Adipocyte (in vitro differentiated cells): ENCODE results near the gene CALML5.

Experiments used
- DNase-seq: peaks from one replicate; pipeline ENCODE4 v3.0.0-alpha.2; 2015; ENCODE audit warnings: low read depth
- H3K27me3 ChIP-seq: replicated peaks from 2 replicates; pipeline ENCODE4 v1.7.0; 2013; ENCODE audit warnings: mild to moderate bottlenecking, low read length, moderate library complexity; ENCODE audit not compliant: control insufficient read depth, insufficient read depth
- H3K36me3 ChIP-seq: 2 replicates; pipeline ENCODE4 v1.7.0; 2013; ENCODE audit warnings: low read length, mild to moderate bottlenecking, moderate library complexity; ENCODE audit not compliant: control insufficient read depth, insufficient read depth, severe bottlenecking
- H3K4me1 ChIP-seq: 2 replicates; pipeline ENCODE4 v1.7.0; 2013; ENCODE audit warnings: mild to moderate bottlenecking, low read length, moderate library complexity; ENCODE audit not compliant: control insufficient read depth, insufficient read depth
- H3K4me3 ChIP-seq: 2 replicates; pipeline ENCODE4 v1.7.0; 2013; ENCODE audit warnings: mild to moderate bottlenecking, low read length, moderate library complexity
- H3K9ac ChIP-seq: 2 replicates; pipeline ENCODE4 v1.7.0; 2013; ENCODE audit warnings: mild to moderate bottlenecking, low read length, moderate library complexity
- H3K9me3 ChIP-seq: 2 replicates; pipeline ENCODE4 v1.7.0; 2013; ENCODE audit warnings: mild to moderate bottlenecking, low read length, moderate library complexity; ENCODE audit not compliant: control insufficient read depth

CALML5 gene

GRCh38 chr10:5496261-5497250 is 2.8 kb downstream of the CALML5 start:
- Histone ChIP-seq H3K4me1 (no peaks in the 10 kb centered on the region), H3K9me3 (peaks cover 11% of the 10 kb centered on the region), H3K4me3 (no peak overlapping the region), H3K36me3 (no peaks in the 10 kb centered on the region), H3K9ac (no peak overlapping the region), H3K27me3 (peaks cover 42% of the 10 kb centered on the region)
- no peak for DNase-seq

GRCh38 chr10:5494611-5495010 is 4.8 kb downstream of the CALML5 start:
- Histone ChIP-seq H3K4me3 (no peak overlapping the region), H3K4me1 (peaks cover 3% of the 10 kb centered on the region), H3K36me3 (no peaks in the 10 kb centered on the region), H3K9me3 (peaks cover 11% of the 10 kb centered on the region), H3K27me3 (peaks cover 31% of the 10 kb centered on the region), H3K9ac (no peak overlapping the region)
- no peak for DNase-seq

GRCh38 chr10:5493691-5494090 is 5.7 kb downstream of the CALML5 start:
- no peak overlapping the region for H3K9ac ChIP-seq
- no peaks in the 10 kb centered on the region for H3K36me3 ChIP-seq
- peaks cover 28% of the 10 kb centered on the region for H3K27me3 ChIP-seq
- H3K9me3 ChIP-seq, result peaks cover 11% of the 10 kb centered on the region
- no peak overlapping the region for H3K4me3 ChIP-seq
- H3K4me1 ChIP-seq, result peaks cover 3% of the 10 kb centered on the region
- no peak for DNase-seq

GRCh38 chr10:5492929-5493576 is 6.3 kb downstream of the CALML5 start:
- DNase-seq, result no peak
- H3K9ac ChIP-seq, result no peak overlapping the region
- H3K9me3 ChIP-seq, result peaks cover 11% of the 10 kb centered on the region
- peaks cover 3% of the 10 kb centered on the region for H3K4me1 ChIP-seq
- H3K4me3 ChIP-seq, result no peak overlapping the region
- H3K36me3 ChIP-seq, result no peaks in the 10 kb centered on the region
- peaks cover 26% of the 10 kb centered on the region for H3K27me3 ChIP-seq

GRCh38 chr10:5492322-5492855 is 7.0 kb downstream of the CALML5 start:
- no peaks in the 10 kb centered on the region for H3K36me3 ChIP-seq
- no peak overlapping the region for H3K9ac ChIP-seq
- H3K4me1 ChIP-seq, result peaks cover 3% of the 10 kb centered on the region
- H3K4me3 ChIP-seq, result no peak overlapping the region
- H3K27me3 ChIP-seq, result peaks cover 19% of the 10 kb centered on the region
- H3K9me3 ChIP-seq, result peaks cover 11% of the 10 kb centered on the region
- DNase-seq, result no peak

GRCh38 chr10:5491477-5491876 is 7.9 kb downstream of the CALML5 start:
- peaks cover 11% of the 10 kb centered on the region for H3K9me3 ChIP-seq
- DNase-seq, result no peak
- H3K4me1 ChIP-seq, result peaks cover 3% of the 10 kb centered on the region
- H3K36me3 ChIP-seq, result no peaks in the 10 kb centered on the region
- H3K4me3 ChIP-seq, result no peak overlapping the region
- H3K9ac ChIP-seq, result no peak overlapping the region
- peaks cover 19% of the 10 kb centered on the region for H3K27me3 ChIP-seq

GRCh38 chr10:5490698-5491464 is 8.5 kb downstream of the CALML5 start:
- H3K9me3 ChIP-seq, result peaks cover 11% of the 10 kb centered on the region
- peaks cover 20% of the 10 kb centered on the region for H3K27me3 ChIP-seq
- H3K4me1 ChIP-seq, result peaks cover 3% of the 10 kb centered on the region
- H3K9ac ChIP-seq, result no peak overlapping the region
- H3K36me3 ChIP-seq, result no peaks in the 10 kb centered on the region
- no peak overlapping the region for H3K4me3 ChIP-seq
- DNase-seq, result no peak

- DNase-seq, result no peak
- Histone ChIP-seq H3K36me3 (no peaks in the 10 kb centered on the region), H3K4me3 (no peak overlapping the region), H3K9ac (no peak overlapping the region), H3K4me1 (peaks cover 3% of the 10 kb centered on the region), H3K27me3 (peaks cover 29% of the 10 kb centered on the region), H3K9me3 (peaks cover 11% of the 10 kb centered on the region)
These were observed 9.3 kb downstream of the CALML5 start for GRCh38 chr10:5490032-5490431.

- DNase-seq, result no peak
- H3K36me3 ChIP-seq, result no peaks in the 10 kb centered on the region
- H3K27me3 ChIP-seq, result peaks cover 27% of the 10 kb centered on the region
- H3K9ac ChIP-seq, result no peak overlapping the region
- no peak overlapping the region for H3K4me3 ChIP-seq
- peaks cover 11% of the 10 kb centered on the region for H3K9me3 ChIP-seq
- H3K4me1 ChIP-seq, result peaks cover 3% of the 10 kb centered on the region
These were observed 10.9 kb downstream of the CALML5 start for GRCh38 chr10:5488272-5489161.

- peaks cover 25% of the 10 kb centered on the region for H3K27me3 ChIP-seq
- no peak overlapping the region for H3K9ac ChIP-seq
- peaks cover under 1% of the 10 kb centered on the region for H3K9me3 ChIP-seq
- H3K4me1 ChIP-seq, result peaks cover 3% of the 10 kb centered on the region
- H3K36me3 ChIP-seq, result no peaks in the 10 kb centered on the region
- no peak for DNase-seq
- H3K4me3 ChIP-seq, result no peak overlapping the region
These were observed 12.5 kb downstream of the CALML5 start for GRCh38 chr10:5486853-5487235.
